Neutrophil (primary cell): ENCODE results near the gene MTM1.

Experiments
- H3K27ac ChIP-seq: fragments of 200-600 bp; sonication (generic); 2 replicates; pipeline ENCODE4 v1.5.1; 2016; ENCODE audit warnings: mild to moderate bottlenecking, moderate library complexity
- H3K27me3 ChIP-seq: fragments of 200-600 bp; sonication (generic); 2 replicates; pipeline ENCODE4 v1.6.0; 2016; ENCODE audit warnings: mild to moderate bottlenecking
- H3K36me3 ChIP-seq: fragments of 200-600 bp; sonication (generic); 2 replicates; pipeline ENCODE4 v1.5.1; 2017
- H3K4me1 ChIP-seq, 2 experiments: fragments of 200-600 bp in 1 of 2; sonication (generic) in 1 of 2; 1 replicate in 1 of 2; 2 replicates in 1 of 2; pipeline versions ENCODE4 v1.5.1 to v1.6.1; 2013 to 2016; ENCODE audit warnings: low read depth in 1 of 2, low read length in 1 of 2, mild to moderate bottlenecking in 1 of 2, moderate library complexity in 1 of 2; ENCODE audit not compliant: control insufficient read depth in 1 of 2, insufficient read depth in 1 of 2
- H3K4me3 ChIP-seq, 2 experiments: fragments of 200-600 bp in 1 of 2; sonication (generic) in 1 of 2; 1 replicate in 1 of 2; 2 replicates in 1 of 2; pipeline ENCODE4 v1.5.1; 2013 to 2016; ENCODE audit warnings: low read depth in 1 of 2, low read length in 1 of 2, mild to moderate bottlenecking in 1 of 2, moderate library complexity in 1 of 2
- H3K9me3 ChIP-seq: fragments of 200-600 bp; sonication (generic); 2 replicates; pipeline ENCODE4 v1.5.1; 2016
- CTCF ChIP-seq: fragments of 200-600 bp; sonication (generic); IDR thresholded peaks from 2 replicates; pipeline ENCODE4 v1.5.1; 2016; ENCODE audit warnings: antibody characterized with exemption

The MTM1 gene

GRCh38 chrX:150602743-150603142 lies 34.3 kb downstream of the MTM1 start:
- H3K4me1 ChIP-seq = peaks cover 44 to 52% of the 10 kb centered on the region in 2 experiments
- H3K36me3 ChIP-seq = peaks cover 13% of the 10 kb centered on the region
- peak overlapping the region; percentile 50 for H3K27ac ChIP-seq
- no peak for TF ChIP-seq CTCF
- H3K27me3 ChIP-seq = no peaks in the 10 kb centered on the region
- H3K4me3 ChIP-seq = no peak overlapping the region
- H3K9me3 ChIP-seq = no peaks in the 10 kb centered on the region

GRCh38 chrX:150605603-150606002 lies 37.2 kb downstream of the MTM1 start:
- H3K4me3 ChIP-seq = no peak overlapping the region
- H3K9me3 ChIP-seq = no peaks in the 10 kb centered on the region
- H3K4me1 ChIP-seq = peaks cover 48 to 55% of the 10 kb centered on the region in 2 experiments
- peak overlapping the region; percentile 73 for H3K27ac ChIP-seq
- no peaks in the 10 kb centered on the region for H3K27me3 ChIP-seq
- peaks cover 8% of the 10 kb centered on the region for H3K36me3 ChIP-seq
- no peak for TF ChIP-seq CTCF

DNA sequence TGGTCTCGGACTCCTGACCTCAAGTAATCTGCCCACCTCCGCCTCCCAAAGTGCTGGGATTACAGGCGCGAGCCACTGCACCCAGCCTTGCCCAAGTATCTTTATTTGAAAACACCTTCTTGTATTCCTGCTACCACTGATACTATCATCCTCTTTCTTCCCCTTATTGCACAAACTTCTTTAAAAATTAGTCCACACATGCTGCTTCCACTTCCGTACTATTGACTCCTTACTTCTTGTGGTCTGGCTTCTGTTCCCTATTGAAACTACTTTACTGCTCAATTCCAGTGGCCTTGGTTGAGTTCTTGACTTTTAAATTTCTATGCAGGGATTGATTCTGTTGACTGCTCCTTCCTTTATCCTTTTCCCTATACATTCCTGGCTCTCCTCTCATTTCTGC lies 38.8 kb downstream of the MTM1 start:
- no peaks in the 10 kb centered on the region for H3K36me3 ChIP-seq
- no peaks in the 10 kb centered on the region for H3K9me3 ChIP-seq
- no peaks in the 10 kb centered on the region for H3K27me3 ChIP-seq
- H3K4me3 ChIP-seq = no peak overlapping the region
- peak overlapping the region; percentile 73 for H3K27ac ChIP-seq
- no peak for TF ChIP-seq CTCF
- peaks cover 46 to 52% of the 10 kb centered on the region in 2 experiments for H3K4me1 ChIP-seq

GRCh38 chrX:150610043-150610442 lies 41.6 kb downstream of the MTM1 start:
- TF ChIP-seq CTCF = no peak
- no peaks in the 10 kb centered on the region for H3K9me3 ChIP-seq
- H3K36me3 ChIP-seq = peaks cover 13% of the 10 kb centered on the region
- no peak overlapping the region for H3K27ac ChIP-seq
- no peak overlapping the region for H3K4me3 ChIP-seq
- H3K4me1 ChIP-seq = peaks cover 27 to 30% of the 10 kb centered on the region in 2 experiments
- no peaks in the 10 kb centered on the region for H3K27me3 ChIP-seq

DNA sequence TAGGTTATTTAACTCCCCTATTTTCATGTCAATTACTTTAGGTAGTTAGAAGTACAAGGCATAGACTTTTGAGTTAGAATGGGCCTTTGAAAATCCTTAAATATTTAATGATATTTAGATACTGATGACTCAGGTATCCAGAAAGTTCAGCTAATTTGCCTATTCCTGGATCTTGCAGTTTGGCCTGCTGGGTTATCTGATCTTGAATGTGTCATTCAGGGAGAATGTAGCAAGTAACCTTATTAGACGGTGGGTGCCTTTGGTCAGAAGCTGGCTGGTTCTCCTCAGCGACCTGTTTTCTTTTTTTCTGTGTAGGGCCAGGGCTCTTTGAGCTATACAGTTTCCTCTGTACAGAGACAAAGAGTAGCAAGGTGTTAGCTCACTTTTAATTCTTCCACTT lies 42.0 kb downstream of the MTM1 start:
- Histone ChIP-seq H3K4me3 (no peak overlapping the region), H3K9me3 (no peaks in the 10 kb centered on the region), H3K4me1 (peaks cover 23 to 26% of the 10 kb centered on the region in 2 experiments), H3K27me3 (no peaks in the 10 kb centered on the region), H3K27ac (no peak overlapping the region), H3K36me3 (peaks cover 14% of the 10 kb centered on the region)
- no peak for TF ChIP-seq CTCF

DNA sequence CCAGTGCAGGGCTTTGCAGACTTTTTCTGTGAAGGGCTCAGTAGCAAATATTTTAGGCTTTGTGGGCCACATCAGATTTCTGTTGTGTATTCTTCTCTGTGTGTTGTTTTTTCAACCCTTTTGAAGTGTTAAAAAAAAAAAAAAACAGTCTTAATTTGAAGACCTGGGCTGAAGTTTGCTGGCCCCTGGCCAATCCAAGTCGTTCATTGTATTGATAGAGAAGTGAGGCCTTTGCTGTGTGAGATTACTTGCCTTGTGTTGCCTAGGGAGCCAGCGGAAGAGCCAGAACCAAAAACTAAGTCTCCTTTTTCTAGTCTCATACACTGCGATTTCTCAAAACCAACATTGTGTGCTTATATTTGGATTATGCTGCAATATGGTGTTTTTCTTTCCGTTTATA lies 46.9 kb downstream of the MTM1 start:
- no peak for TF ChIP-seq CTCF

More for the DNA sequence above, 46.9 kb downstream of the MTM1 start:
- Histone ChIP-seq H3K27me3 (no peaks in the 10 kb centered on the region), H3K36me3 (peaks cover 30% of the 10 kb centered on the region), H3K4me1 (no peaks in the 10 kb centered on the region), H3K9me3 (no peaks in the 10 kb centered on the region), H3K4me3 (no peak overlapping the region), H3K27ac (no peak overlapping the region)
